ENCODE measurements around the gene PAM. TPM values are rescaled to one million over a fixed set of nuclear protein-coding genes. Genes with fewer than 3 reads are reported as not detected.

The PAM gene
- total RNA-seq, 1 experiment from 2014 or later, result 257 TPM

GRCh38 chr5:102891175-102891574 lies 136.1 kb downstream of the PAM start:
- H3K9me2 ChIP-seq (ENCODE audit: insufficient read depth), result no peaks in the 10 kb centered on the region
- H3K36me3 ChIP-seq (ENCODE audit: control insufficient read depth in 1 of 2, insufficient read depth in 2 of 2, low read length in 2 of 2), result no peaks in the 10 kb centered on the region; a peak in 1 of 4 replicates
- intact Hi-C loops (cut with micrococcal nuclease), result no loop called here
- BruUV-seq (replicated peaks), result no TSS peak
- ChIA-PET RAD21 (ENCODE audit: low non-redundant PET in 1 of 2, low total read pairs in 2 of 2, uncharacterized antibody in 2 of 2, unreplicated experiment in 2 of 2) (no interaction called here), POLR2A (no interaction called here), CTCF (no interaction called here)
- DNase-seq (ENCODE audit: low read depth, low spot score) (no peak), ATAC-seq (no peak)
- no peak overlapping the region for H3K4me3 ChIP-seq (replicated peaks in 1 of 2; ENCODE audit: low read depth in 1 of 2, low read length in 2 of 2)
- TF ChIP-seq ZNF274 (IDR thresholded peaks at IDR 0.05; ENCODE audit: low read depth, low read length), result no peak
- no peak for TF ChIP-seq REST (IDR thresholded peaks at IDR 0.05; ENCODE audit: low read depth)
- no peak for TF ChIP-seq ZFX (IDR thresholded peaks at IDR 0.05)
- TF ChIP-seq TCF7L2 (IDR thresholded peaks at IDR 0.05; ENCODE audit: borderline replicate concordance, extremely low read depth, insufficient read depth, insufficient read length), result no peak
- no peak for TF ChIP-seq SRF (IDR thresholded peaks at IDR 0.05; ENCODE audit: low read depth)
- TF ChIP-seq EGR1 (IDR thresholded peaks at IDR 0.05; ENCODE audit: low read depth), result no peak
- no peak for TF ChIP-seq JUND (IDR thresholded peaks at IDR 0.05)
- no peak overlapping the region for H2AFZ ChIP-seq (ENCODE audit: low read depth, low read length, poor library complexity, severe bottlenecking)
- H3K4me1 ChIP-seq (ENCODE audit: control insufficient read depth in 1 of 2, insufficient read depth in 2 of 2, low read length in 2 of 2), result no peaks in the 10 kb centered on the region; a peak in 1 of 4 replicates
- no peak overlapping the region for H3K4me2 ChIP-seq (ENCODE audit: low read length)
- no peaks in the 10 kb centered on the region for H4K20me1 ChIP-seq (ENCODE audit: insufficient read depth)
- no peaks in the 10 kb centered on the region for H3K9me3 ChIP-seq (ENCODE audit: control insufficient read depth in 1 of 2, insufficient read depth in 1 of 2, low read depth in 1 of 2, low read length in 2 of 2)
- H3K27ac ChIP-seq (ENCODE audit: low read depth, low read length), result no peak overlapping the region
- H3K27me3 ChIP-seq (ENCODE audit: insufficient read depth, low read length), result no peaks in the 10 kb centered on the region
- H3K79me2 ChIP-seq (ENCODE audit: insufficient read depth, low read length), result peaks cover 93% of the 10 kb centered on the region
- no peak overlapping the region for H3K9ac ChIP-seq (ENCODE audit: low read length)

GRCh38 chr5:102893942-102894341 lies 138.8 kb downstream of the PAM start:
- Histone ChIP-seq H3K79me2 (ENCODE audit: insufficient read depth, low read length) (peaks cover 85% of the 10 kb centered on the region), H3K4me2 (ENCODE audit: low read length) (no peak overlapping the region), H3K36me3 (ENCODE audit: control insufficient read depth in 1 of 2, insufficient read depth in 2 of 2, low read length in 2 of 2) (no peaks in the 10 kb centered on the region; a peak in 1 of 4 replicates), H2AFZ (ENCODE audit: low read depth, low read length, poor library complexity, severe bottlenecking) (no peak overlapping the region), H3K9ac (ENCODE audit: low read length) (no peak overlapping the region), H3K9me2 (ENCODE audit: insufficient read depth) (no peaks in the 10 kb centered on the region), H3K4me3 (replicated peaks in 1 of 2; ENCODE audit: low read depth in 1 of 2, low read length in 2 of 2) (no peak overlapping the region), H3K27ac (ENCODE audit: low read depth, low read length) (no peak overlapping the region), H4K20me1 (ENCODE audit: insufficient read depth) (no peaks in the 10 kb centered on the region), H3K4me1 (ENCODE audit: control insufficient read depth in 1 of 2, insufficient read depth in 2 of 2, low read length in 2 of 2) (no peaks in the 10 kb centered on the region), H3K27me3 (ENCODE audit: insufficient read depth, low read length) (no peaks in the 10 kb centered on the region), H3K9me3 (ENCODE audit: control insufficient read depth in 1 of 2, insufficient read depth in 1 of 2, low read depth in 1 of 2, low read length in 2 of 2) (no peaks in the 10 kb centered on the region)
- DNase-seq (ENCODE audit: low read depth, low spot score), result no peak
- POLR2A ChIA-PET, result no interaction called here
- RAD21 ChIA-PET (ENCODE audit: low non-redundant PET in 1 of 2, low total read pairs in 2 of 2, uncharacterized antibody in 2 of 2, unreplicated experiment in 2 of 2), result no interaction called here
- no peak for ATAC-seq
- intact Hi-C loops (cut with micrococcal nuclease), result no loop called here
- CTCF ChIA-PET, result no interaction called here
- BruUV-seq (replicated peaks), result no TSS peak
- peak; percentile 52 for TF ChIP-seq REST (IDR thresholded peaks at IDR 0.05; ENCODE audit: low read depth)
- TF ChIP-seq, protein P1, sequence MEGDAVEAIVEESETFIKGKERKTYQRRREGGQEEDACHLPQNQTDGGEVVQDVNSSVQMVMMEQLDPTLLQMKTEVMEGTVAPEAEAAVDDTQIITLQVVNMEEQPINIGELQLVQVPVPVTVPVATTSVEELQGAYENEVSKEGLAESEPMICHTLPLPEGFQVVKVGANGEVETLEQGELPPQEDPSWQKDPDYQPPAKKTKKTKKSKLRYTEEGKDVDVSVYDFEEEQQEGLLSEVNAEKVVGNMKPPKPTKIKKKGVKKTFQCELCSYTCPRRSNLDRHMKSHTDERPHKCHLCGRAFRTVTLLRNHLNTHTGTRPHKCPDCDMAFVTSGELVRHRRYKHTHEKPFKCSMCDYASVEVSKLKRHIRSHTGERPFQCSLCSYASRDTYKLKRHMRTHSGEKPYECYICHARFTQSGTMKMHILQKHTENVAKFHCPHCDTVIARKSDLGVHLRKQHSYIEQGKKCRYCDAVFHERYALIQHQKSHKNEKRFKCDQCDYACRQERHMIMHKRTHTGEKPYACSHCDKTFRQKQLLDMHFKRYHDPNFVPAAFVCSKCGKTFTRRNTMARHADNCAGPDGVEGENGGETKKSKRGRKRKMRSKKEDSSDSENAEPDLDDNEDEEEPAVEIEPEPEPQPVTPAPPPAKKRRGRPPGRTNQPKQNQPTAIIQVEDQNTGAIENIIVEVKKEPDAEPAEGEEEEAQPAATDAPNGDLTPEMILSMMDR (IDR thresholded peaks at IDR 0.05 in 2 of 3, conservative IDR thresholded peaks at IDR 0.05 in 1 of 3; ENCODE audit: borderline replicate concordance in 1 of 3, insufficient read depth in 1 of 3, low read depth in 2 of 3, low read length in 2 of 3), result no peak
